ENCODE results near the gene HLA-DMA. TPM values are rescaled to one million over a fixed set of nuclear protein-coding genes. Genes with fewer than 3 reads are reported as not detected.

The HLA-DMA gene
- total and polyA plus RNA-seq, 2 of the 13 experiments (the other 11 are each of a cell fraction or from before 2014, with no cell fraction given), result 0.70 to 0.71 TPM

DNA sequence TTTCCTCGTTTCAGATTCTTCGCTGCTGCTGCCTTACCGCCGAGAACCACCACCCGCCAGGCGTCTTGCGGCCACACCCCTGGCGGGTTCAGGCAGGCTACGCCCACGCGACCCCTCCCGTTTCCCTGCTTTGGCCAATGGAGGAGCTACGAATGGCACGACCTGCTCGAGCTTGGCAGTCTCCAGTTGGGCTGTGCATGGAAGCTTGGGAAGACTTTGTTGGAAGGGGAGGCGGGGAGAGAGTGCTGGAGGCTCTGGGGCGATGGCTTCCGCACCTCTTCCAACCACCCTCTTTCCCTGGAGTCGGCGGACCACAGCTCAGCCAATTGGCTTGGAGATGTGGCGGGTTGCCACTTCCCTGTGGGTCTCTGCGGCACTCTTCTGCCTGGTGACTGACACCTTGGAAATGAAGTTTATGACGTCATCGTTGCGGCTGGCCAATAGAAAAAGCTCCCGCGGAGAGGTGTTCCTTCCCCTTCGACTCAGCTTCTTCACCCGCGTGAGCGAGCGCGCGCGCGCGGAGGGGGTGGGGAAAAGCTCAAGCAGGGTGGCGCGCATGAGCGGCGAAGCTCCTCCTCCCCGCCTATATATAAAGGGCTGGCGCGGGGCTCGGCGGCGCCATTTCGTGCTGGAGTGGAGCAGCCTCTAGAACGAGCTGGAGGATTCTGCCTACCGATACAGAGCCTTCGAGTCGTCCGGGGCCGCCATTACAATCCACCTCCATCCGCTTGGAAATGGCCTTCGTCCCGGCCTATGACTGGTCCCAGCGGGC is 18.9 kb upstream of the HLA-DMA start (continued):
- TF ChIP-seq, protein P1, sequence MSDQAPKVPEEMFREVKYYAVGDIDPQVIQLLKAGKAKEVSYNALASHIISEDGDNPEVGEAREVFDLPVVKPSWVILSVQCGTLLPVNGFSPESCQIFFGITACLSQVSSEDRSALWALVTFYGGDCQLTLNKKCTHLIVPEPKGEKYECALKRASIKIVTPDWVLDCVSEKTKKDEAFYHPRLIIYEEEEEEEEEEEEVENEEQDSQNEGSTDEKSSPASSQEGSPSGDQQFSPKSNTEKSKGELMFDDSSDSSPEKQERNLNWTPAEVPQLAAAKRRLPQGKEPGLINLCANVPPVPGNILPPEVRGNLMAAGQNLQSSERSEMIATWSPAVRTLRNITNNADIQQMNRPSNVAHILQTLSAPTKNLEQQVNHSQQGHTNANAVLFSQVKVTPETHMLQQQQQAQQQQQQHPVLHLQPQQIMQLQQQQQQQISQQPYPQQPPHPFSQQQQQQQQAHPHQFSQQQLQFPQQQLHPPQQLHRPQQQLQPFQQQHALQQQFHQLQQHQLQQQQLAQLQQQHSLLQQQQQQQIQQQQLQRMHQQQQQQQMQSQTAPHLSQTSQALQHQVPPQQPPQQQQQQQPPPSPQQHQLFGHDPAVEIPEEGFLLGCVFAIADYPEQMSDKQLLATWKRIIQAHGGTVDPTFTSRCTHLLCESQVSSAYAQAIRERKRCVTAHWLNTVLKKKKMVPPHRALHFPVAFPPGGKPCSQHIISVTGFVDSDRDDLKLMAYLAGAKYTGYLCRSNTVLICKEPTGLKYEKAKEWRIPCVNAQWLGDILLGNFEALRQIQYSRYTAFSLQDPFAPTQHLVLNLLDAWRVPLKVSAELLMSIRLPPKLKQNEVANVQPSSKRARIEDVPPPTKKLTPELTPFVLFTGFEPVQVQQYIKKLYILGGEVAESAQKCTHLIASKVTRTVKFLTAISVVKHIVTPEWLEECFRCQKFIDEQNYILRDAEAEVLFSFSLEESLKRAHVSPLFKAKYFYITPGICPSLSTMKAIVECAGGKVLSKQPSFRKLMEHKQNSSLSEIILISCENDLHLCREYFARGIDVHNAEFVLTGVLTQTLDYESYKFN (CRISPR knock-in tag; conservative IDR thresholded peaks at IDR 0.05), result peak; percentile 43
- TF ChIP-seq, protein P2, sequence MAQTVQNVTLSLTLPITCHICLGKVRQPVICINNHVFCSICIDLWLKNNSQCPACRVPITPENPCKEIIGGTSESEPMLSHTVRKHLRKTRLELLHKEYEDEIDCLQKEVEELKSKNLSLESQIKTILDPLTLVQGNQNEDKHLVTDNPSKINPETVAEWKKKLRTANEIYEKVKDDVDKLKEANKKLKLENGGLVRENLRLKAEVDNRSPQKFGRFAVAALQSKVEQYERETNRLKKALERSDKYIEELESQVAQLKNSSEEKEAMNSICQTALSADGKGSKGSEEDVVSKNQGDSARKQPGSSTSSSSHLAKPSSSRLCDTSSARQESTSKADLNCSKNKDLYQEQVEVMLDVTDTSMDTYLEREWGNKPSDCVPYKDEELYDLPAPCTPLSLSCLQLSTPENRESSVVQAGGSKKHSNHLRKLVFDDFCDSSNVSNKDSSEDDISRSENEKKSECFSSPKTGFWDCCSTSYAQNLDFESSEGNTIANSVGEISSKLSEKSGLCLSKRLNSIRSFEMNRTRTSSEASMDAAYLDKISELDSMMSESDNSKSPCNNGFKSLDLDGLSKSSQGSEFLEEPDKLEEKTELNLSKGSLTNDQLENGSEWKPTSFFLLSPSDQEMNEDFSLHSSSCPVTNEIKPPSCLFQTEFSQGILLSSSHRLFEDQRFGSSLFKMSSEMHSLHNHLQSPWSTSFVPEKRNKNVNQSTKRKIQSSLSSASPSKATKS (CRISPR knock-in tag; IDR thresholded peaks at IDR 0.05), result no peak
- TF ChIP-seq ZNF510 (CRISPR knock-in tag; IDR thresholded peaks at IDR 0.05; ENCODE audit: low read depth), result no peak; the same call in 1 of the 2 replicates
- TF ChIP-seq PAF1 (CRISPR knock-in tag; IDR thresholded peaks at IDR 0.05), result peak; percentile 21; the same call in 1 of the 2 replicates
- TF ChIP-seq, protein P3, sequence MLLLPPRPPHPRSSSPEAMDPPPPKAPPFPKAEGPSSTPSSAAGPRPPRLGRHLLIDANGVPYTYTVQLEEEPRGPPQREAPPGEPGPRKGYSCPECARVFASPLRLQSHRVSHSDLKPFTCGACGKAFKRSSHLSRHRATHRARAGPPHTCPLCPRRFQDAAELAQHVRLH (CRISPR knock-in tag; IDR thresholded peaks at IDR 0.05; ENCODE audit: borderline replicate concordance, low read depth), result no peak; the same call in 1 of the 2 replicates
- peak; percentile 71 for TF ChIP-seq SRSF4 (IDR thresholded peaks at IDR 0.05; ENCODE audit: low read depth, low read length, poor library complexity, severe bottlenecking)
- TF ChIP-seq, protein P4, sequence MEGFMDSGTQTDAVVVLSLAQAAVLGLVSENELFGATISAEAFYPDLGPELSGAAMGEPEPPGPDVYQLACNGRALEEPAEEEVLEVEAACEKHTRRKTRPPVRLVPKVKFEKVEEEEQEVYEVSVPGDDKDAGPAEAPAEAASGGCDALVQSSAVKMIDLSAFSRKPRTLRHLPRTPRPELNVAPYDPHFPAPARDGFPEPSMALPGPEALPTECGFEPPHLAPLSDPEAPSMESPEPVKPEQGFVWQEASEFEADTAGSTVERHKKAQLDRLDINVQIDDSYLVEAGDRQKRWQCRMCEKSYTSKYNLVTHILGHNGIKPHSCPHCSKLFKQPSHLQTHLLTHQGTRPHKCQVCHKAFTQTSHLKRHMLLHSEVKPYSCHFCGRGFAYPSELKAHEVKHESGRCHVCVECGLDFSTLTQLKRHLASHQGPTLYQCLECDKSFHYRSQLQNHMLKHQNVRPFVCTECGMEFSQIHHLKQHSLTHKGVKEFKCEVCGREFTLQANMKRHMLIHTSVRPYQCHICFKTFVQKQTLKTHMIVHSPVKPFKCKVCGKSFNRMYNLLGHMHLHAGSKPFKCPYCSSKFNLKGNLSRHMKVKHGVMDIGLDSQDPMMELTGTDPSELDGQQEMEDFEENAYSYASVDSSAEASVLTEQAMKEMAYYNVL (CRISPR knock-in tag; IDR thresholded peaks at IDR 0.05; ENCODE audit: borderline replicate concordance), result peak; percentile 50
- peak; percentile 95 for TF ChIP-seq TAF1 (CRISPR knock-in tag; IDR thresholded peaks at IDR 0.05)
- TF ChIP-seq, protein P5, sequence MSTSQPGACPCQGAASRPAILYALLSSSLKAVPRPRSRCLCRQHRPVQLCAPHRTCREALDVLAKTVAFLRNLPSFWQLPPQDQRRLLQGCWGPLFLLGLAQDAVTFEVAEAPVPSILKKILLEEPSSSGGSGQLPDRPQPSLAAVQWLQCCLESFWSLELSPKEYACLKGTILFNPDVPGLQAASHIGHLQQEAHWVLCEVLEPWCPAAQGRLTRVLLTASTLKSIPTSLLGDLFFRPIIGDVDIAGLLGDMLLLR (CRISPR knock-in tag; IDR thresholded peaks at IDR 0.05), result peak; percentile 47; the same call in 1 of the 2 replicates
- TF ChIP-seq KLF13 (CRISPR knock-in tag; IDR thresholded peaks at IDR 0.05), result peak; percentile 46; the same call in 1 of the 2 replicates
- TF ChIP-seq MTF1 (CRISPR knock-in tag; IDR thresholded peaks at IDR 0.05), result peak; percentile 80; the same call in 1 of the 2 replicates
- TF ChIP-seq NFYC (CRISPR knock-in tag; IDR thresholded peaks at IDR 0.05), result peak; percentile 89
- TF ChIP-seq ZSCAN25 (CRISPR knock-in tag; IDR thresholded peaks at IDR 0.05), result peak; percentile 58; the same call in 1 of the 2 replicates
- peak; percentile 94 for TF ChIP-seq ZNF558 (CRISPR knock-in tag; IDR thresholded peaks at IDR 0.05; ENCODE audit: borderline replicate concordance)
- TF ChIP-seq BRD4 (CRISPR knock-in tag; IDR thresholded peaks at IDR 0.05), result no peak; the same call in 1 of the 2 replicates
- TF ChIP-seq, protein P6, sequence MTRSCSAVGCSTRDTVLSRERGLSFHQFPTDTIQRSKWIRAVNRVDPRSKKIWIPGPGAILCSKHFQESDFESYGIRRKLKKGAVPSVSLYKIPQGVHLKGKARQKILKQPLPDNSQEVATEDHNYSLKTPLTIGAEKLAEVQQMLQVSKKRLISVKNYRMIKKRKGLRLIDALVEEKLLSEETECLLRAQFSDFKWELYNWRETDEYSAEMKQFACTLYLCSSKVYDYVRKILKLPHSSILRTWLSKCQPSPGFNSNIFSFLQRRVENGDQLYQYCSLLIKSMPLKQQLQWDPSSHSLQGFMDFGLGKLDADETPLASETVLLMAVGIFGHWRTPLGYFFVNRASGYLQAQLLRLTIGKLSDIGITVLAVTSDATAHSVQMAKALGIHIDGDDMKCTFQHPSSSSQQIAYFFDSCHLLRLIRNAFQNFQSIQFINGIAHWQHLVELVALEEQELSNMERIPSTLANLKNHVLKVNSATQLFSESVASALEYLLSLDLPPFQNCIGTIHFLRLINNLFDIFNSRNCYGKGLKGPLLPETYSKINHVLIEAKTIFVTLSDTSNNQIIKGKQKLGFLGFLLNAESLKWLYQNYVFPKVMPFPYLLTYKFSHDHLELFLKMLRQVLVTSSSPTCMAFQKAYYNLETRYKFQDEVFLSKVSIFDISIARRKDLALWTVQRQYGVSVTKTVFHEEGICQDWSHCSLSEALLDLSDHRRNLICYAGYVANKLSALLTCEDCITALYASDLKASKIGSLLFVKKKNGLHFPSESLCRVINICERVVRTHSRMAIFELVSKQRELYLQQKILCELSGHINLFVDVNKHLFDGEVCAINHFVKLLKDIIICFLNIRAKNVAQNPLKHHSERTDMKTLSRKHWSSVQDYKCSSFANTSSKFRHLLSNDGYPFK (CRISPR knock-in tag; IDR thresholded peaks at IDR 0.05; ENCODE audit: borderline replicate concordance), result peak; percentile 88
